HG03064 (cell line): ENCODE measurements around the gene NSD1.
"Not testable (repeated sequence)": the region's sequence is repeated elsewhere in the genome, so short reads cannot be mapped to it uniquely, and the experiment has no call there.

Source experiments
- ATAC-seq: cut with Tn5 transposase; IDR thresholded peaks from one replicate; pipeline ENCODE4 v1.9.1; 2021; ENCODE audit warnings: low read depth; ENCODE audit not compliant: unreplicated experiment

NSD1 gene

GRCh38 chr5:177162379-177162778, 28.8 kb downstream of the NSD1 start:
- no peak for ATAC-seq

GRCh38 chr5:177163500-177163899, 29.9 kb downstream of the NSD1 start:
- ATAC-seq: no peak

GRCh38 chr5:177169271-177169670, 35.7 kb downstream of the NSD1 start:
- no peak for ATAC-seq

GRCh38 chr5:177171961-177172360, 38.4 kb downstream of the NSD1 start:
- ATAC-seq: no peak

- no peak for ATAC-seq
Observed at GRCh38 chr5:177175336-177175735, 41.8 kb downstream of the NSD1 start.

DNA sequence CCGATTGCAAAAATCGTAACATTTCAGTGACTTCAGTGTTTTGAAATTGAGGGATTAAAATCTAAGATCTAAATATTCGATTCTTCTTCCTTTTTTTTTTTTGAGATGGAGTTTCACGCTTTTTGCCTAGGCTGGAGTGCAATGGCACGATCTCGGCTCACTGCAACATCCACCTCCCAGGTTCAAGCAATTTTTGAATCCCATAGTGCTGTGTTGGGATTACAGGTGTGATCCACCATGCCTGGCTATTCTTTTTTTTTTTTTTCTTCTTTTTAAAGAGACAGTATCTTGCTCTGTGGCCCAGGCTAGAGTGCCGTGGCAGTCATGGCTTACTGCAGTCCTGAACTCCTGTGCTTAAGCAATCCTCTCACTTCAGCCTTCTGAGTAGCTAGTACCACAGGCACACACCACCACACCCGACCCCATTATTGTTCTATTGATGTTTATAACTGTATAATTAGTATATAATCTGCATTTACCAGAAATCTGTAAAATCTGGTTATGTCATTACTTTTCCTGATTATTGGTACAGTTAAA, 42.7 kb downstream of the NSD1 start:
- no peak for ATAC-seq

DNA sequence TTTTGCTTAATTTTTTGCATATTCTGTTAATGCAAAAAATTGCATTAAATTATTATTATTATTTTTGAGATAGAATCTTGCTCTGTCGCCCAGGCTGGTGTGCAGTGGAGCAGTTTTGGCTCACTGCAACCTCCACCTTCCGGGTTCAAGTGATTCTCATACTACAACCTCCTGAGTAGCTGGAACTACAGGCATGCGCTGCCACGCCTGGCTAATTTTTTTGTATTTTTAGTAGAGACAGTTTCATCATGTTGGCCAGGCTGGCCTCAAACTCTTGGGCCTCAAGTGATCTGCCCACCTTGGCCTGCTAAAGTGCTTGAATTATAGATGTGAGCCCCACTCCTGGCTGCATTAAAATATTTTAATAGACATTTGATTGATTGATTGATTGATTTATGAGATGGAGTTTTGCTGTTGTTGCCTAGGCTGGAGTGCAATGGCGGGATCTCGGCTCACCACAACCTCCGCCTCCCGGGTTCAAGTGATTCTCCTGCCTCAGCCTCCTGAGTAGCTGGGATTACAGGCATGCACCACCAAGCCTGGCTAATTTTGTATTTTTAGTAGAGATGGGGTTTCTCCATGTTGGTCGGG, 44.4 kb downstream of the NSD1 start:
- ATAC-seq: not testable (repeated sequence)

GRCh38 chr5:177178733-177179304, 45.2 kb downstream of the NSD1 start:
- ATAC-seq: no peak

DNA sequence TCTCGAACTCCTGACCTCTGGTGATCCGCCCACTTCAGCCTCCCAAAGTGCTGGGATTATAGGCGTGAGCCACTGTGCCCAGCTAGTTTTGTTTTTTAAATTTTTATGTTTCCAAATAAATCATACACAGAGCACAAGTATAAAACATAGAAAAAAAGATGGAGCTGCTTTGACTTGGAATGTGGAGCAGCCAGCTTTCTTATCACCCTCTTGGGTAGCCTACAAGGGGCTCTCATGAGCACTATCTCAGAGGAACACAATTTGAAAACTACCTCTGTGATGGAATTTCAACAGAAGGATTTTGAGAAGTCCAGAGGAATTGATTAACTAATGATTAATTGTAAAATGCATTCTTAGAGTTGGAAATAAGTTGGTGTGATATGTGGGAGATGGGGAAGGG, 45.9 kb downstream of the NSD1 start:
- ATAC-seq: no peak

- no peak for ATAC-seq
Observed at GRCh38 chr5:177183142-177183541, 49.6 kb downstream of the NSD1 start.

DNA sequence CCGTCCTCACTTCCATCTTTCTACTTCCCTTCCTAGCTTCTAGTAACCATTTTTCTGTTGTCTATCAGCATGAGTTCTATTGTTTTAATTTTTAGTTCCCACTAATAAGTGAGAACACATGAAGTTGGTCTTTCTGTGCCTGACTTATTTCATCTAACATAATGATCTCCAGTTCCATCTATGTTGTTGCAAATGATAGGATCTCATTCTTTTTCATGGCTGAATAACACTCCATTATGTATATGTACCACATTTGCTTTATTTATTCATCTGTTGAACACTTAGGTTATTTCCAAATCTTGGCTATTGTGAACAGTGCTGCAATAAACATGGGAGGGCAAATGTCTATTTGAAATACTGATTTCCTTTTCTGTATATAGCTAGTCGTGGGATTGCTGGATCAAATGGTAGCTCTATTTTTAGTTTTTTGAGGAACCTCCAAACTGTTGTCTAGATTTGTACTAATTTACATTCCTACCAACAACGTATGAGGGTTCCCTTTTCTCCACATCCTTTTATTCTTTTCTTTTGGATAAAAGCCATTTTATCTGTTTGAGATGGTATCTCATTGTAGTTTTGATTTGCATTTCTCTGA, 50.3 kb downstream of the NSD1 start:
- ATAC-seq: no peak

DNA sequence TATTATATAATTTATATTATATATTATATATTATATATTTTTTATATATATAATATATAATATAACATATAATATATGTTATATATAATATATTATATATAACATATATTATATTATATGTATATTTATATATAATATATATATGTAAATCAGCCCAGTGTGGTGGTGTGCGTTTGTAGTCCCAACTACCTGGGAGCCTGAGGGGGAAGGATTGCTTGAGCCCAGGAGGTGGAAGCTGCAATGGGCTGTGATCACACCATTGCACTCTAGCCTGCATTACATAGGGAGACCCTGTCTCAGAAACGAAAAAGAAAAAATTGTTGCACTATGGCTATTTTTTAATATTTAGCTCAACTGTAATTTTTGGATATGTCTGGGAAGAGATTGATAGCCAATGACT, 52.4 kb downstream of the NSD1 start:
- no peak for ATAC-seq

DNA sequence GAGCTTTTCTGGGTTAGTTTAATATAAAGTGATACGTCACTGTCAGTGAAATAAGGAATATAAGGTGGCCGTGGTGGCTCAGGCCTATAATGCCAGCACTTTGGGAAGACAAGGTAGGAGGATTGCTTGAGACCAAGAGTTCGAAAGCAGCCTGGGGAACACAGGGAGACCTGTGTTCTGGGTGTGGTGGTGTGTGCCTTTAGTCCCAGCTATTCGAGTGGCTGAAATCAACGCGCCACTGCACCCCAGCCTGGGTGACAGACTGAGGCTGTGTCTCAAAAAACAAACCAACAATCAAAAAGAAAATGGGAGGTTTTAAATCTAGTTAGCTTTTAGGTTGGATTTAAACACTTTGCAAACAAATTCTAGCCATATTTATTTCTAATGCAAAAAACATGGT, 53.1 kb downstream of the NSD1 start:
- no peak for ATAC-seq

DNA sequence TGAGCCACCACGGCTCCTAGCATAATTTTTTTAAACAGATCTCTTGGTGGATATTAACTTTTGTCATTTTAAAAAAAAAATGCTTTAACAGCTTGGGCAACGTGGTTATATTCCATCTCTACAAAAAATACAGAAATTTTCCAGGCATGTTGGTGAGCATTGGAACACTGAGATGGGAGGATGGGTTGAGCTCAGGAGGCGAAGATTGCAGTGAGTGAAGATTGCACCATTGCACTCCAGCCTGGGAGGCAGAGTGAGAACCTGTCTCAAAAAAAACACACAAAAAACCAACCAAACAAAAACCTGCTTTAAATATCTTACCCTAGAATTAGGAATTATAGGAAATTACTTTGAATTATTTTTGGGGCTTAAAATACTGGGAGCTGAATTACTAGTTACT, 55.2 kb downstream of the NSD1 start:
- no peak for ATAC-seq

DNA sequence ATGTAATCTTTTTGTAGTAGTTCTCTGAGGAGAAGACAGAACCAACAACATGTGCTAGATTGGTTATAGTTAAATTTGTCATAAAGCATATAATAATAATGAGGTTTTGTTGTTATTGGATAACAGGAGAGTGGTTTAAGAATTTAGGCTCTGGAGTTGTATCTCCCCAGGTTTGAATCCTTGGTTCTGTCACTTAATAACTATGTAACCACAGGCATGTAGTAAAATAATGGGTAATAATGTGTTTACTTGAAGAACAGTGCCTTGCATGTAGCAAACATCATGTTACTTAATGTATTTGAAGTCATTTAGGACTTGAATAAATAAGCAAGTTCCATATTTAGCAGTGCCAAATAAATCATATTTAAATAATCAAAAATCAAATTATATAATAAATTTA, 55.8 kb downstream of the NSD1 start:
- no peak for ATAC-seq

DNA sequence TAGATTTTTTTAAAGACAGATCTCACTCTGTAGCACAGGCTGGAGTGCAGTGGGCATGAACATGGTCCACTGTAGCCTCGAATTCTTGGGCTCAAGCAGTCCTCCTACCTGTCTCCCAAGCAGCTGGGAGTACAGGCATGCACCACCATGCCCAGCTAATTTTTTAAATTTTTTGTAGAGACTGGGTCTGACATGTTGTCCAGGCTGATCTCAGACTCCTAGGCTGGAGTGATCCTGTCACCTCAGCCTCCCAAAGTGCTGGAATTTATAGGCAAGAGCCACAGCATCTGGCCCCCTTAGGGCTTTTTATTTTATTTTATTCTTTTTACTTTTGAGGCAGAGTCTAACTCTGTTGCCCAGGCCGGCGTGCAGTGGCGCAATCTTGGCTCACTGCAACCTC, 56.4 kb downstream of the NSD1 start:
- ATAC-seq: no peak

GRCh38 chr5:177194268-177194667, 60.7 kb downstream of the NSD1 start:
- ATAC-seq: no peak

DNA sequence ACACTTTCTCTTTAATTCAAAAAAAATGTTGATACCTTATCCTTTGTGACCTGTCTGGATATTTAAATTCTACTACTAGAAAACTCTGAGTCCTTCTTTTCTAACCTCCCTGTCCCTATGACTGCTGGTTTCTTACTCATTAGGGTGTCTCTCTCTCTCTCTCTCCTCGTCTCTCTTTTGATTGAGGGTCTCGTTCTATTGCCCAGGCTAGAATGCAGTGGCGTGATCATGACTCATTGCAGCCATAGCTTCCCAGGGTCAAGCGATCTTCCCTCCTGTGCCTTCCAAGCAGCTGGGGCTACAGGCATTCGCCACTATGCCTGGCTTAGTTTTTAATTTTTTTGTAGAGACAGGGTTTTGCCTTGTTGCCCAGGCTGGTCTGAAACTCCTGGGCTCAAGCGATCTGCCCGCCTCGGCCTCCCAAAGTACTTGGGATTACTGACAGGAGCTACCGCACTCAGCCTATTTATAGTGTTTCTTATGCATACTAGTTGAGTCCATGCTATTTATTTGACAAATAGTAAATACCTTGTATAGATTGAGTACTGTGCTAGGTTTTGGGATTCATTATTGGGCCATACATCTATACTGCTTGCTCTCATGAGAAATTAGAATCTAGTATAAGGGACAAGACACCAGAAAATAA, 61.9 kb downstream of the NSD1 start:
- no peak for ATAC-seq

DNA sequence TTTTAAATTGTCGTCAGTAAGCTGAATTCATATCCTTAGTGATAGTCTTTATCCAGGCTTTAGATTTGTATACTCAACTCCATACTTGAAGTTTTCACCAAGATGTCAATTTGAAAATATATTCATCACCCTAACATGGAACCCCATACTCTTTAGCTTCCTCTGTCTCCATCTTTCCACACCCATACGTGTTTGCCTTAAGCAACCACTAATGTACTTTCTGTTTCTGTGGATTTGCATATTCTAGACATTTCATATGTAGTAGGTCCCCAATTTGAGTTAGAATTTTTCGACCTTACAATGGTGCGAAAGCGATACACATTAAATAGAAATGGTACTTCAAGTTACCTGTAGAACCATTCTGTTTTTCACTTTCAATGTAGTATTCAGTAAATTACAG, 65.2 kb downstream of the NSD1 start:
- no peak for ATAC-seq

DNA sequence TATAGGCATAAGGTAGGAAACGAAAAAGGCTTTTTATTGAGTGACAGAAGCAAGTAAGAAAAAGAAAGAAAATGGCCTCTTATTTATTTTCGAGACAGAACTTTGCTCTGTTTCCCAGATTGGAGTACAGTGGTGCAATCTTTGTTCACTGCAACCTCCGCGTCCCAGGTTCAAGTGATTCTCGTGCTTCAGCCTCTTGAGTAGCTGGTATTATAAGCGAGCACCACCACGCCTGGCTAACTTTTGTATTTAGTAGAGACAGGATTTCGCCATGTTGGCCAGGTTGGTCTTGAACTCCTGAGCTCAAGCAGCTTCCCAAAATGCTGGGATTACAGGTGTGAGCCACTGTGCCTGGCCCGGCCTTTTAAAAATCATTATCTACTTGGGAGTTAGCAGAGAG, 70.7 kb downstream of the NSD1 start:
- ATAC-seq: no peak

GRCh38 chr5:177209610-177210009, 76.0 kb downstream of the NSD1 start:
- ATAC-seq: no peak

GRCh38 chr5:177212242-177212641, 78.7 kb downstream of the NSD1 start:
- ATAC-seq: no peak
